Measurements from ENCODE around the gene FYB1.
"Not testable (repeated sequence)": the region's sequence is repeated elsewhere in the genome, so short reads cannot be mapped to it uniquely, and the experiment has no call there.

Gene FYB1

GRCh38 chr5:39226100-39226451, 6.7 kb upstream of the FYB1 start:
- no peak overlapping the region for H3K4me3 Mint-ChIP-seq
- no peak for TF ChIP-seq CTCF (IDR thresholded peaks at IDR 0.05; ENCODE audit: unreplicated experiment in 3 of 3)
- H3K27me3 Mint-ChIP-seq (ENCODE audit: low read depth), result no peaks in the 10 kb centered on the region
- no peaks in the 10 kb centered on the region for H3K9me3 Mint-ChIP-seq
- H3K36me3 Mint-ChIP-seq (ENCODE audit: low read depth), result no peaks in the 10 kb centered on the region
- H3K4me1 Mint-ChIP-seq, result peaks cover 8% of the 10 kb centered on the region
- H3K27ac Mint-ChIP-seq, result no peak overlapping the region

- TF ChIP-seq CTCF (IDR thresholded peaks at IDR 0.05; ENCODE audit: unreplicated experiment in 3 of 3), result no peak
- peaks cover 8% of the 10 kb centered on the region for H3K4me1 Mint-ChIP-seq
- no peak overlapping the region for H3K27ac Mint-ChIP-seq
- H3K36me3 Mint-ChIP-seq (ENCODE audit: low read depth), result no peaks in the 10 kb centered on the region
- no peaks in the 10 kb centered on the region for H3K27me3 Mint-ChIP-seq (ENCODE audit: low read depth)
- H3K9me3 Mint-ChIP-seq, result no peaks in the 10 kb centered on the region
- no peak overlapping the region for H3K4me3 Mint-ChIP-seq
These were observed 6.2 kb upstream of the FYB1 start for GRCh38 chr5:39225405-39226099.

GRCh38 chr5:39224196-39224761, 4.9 kb upstream of the FYB1 start:
- H3K27ac Mint-ChIP-seq, result peak overlapping the region in 1 of 3 experiments; percentile 24
- no peaks in the 10 kb centered on the region for H3K27me3 Mint-ChIP-seq (ENCODE audit: low read depth)
- no peaks in the 10 kb centered on the region for H3K36me3 Mint-ChIP-seq (ENCODE audit: low read depth)
- TF ChIP-seq CTCF (IDR thresholded peaks at IDR 0.05; ENCODE audit: unreplicated experiment in 3 of 3), result no peak
- no peak overlapping the region for H3K4me3 Mint-ChIP-seq
- H3K4me1 Mint-ChIP-seq, result peaks cover 13% of the 10 kb centered on the region
- no peaks in the 10 kb centered on the region for H3K9me3 Mint-ChIP-seq

- TF ChIP-seq CTCF (IDR thresholded peaks at IDR 0.05; ENCODE audit: unreplicated experiment in 3 of 3), result no peak
- Mint-ChIP-seq H3K4me3 (no peak overlapping the region), H3K36me3 (ENCODE audit: low read depth) (no peaks in the 10 kb centered on the region), H3K4me1 (peaks cover 19% of the 10 kb centered on the region), H3K27me3 (ENCODE audit: low read depth) (no peaks in the 10 kb centered on the region), H3K9me3 (no peaks in the 10 kb centered on the region), H3K27ac (peak overlapping the region in 1 of 3 experiments; percentile 24)
These were observed 4.3 kb upstream of the FYB1 start for GRCh38 chr5:39223565-39224156.

GRCh38 chr5:39221671-39222070, 2.3 kb upstream of the FYB1 start:
- peaks cover 30% of the 10 kb centered on the region for H3K4me1 Mint-ChIP-seq
- H3K4me3 Mint-ChIP-seq; H3K27ac Mint-ChIP-seq; H3K27me3 Mint-ChIP-seq (ENCODE audit: low read depth); H3K36me3 Mint-ChIP-seq (ENCODE audit: low read depth); H3K9me3 Mint-ChIP-seq: not testable (repeated sequence)

GRCh38 chr5:39220280-39221030, 1.1 kb upstream of the FYB1 start:
- no peak for TF ChIP-seq CTCF (IDR thresholded peaks at IDR 0.05; ENCODE audit: unreplicated experiment in 3 of 3)
- Mint-ChIP-seq H3K27ac (no peak overlapping the region), H3K4me1 (peaks cover 34% of the 10 kb centered on the region), H3K9me3 (no peaks in the 10 kb centered on the region), H3K27me3 (ENCODE audit: low read depth) (no peaks in the 10 kb centered on the region), H3K4me3 (no peak overlapping the region), H3K36me3 (ENCODE audit: low read depth) (no peaks in the 10 kb centered on the region)

Measured in nephron (organoid).